OCI-LY1 (cell line): ENCODE measurements around the gene RAP1GDS1.

Source experiments
- CTCF ChIP-seq: fragments of 200-600 bp; sonication (generic), shearing (Covaris generic); IDR thresholded peaks from 2 replicates; pipeline ENCODE4 v1.5.1; 2017; ENCODE audit warnings: mild to moderate bottlenecking, antibody characterized with exemption, low read length, moderate library complexity, mixed read lengths
- EZH2 ChIP-seq: fragments of 200-600 bp; sonication (generic), shearing (Covaris generic); IDR thresholded peaks from 2 replicates; pipeline ENCODE4 v1.8.0; 2017; ENCODE audit warnings: borderline replicate concordance, mixed run types, mild to moderate bottlenecking, antibody characterized with exemption, low read length, moderate library complexity, mixed read lengths

DNA sequence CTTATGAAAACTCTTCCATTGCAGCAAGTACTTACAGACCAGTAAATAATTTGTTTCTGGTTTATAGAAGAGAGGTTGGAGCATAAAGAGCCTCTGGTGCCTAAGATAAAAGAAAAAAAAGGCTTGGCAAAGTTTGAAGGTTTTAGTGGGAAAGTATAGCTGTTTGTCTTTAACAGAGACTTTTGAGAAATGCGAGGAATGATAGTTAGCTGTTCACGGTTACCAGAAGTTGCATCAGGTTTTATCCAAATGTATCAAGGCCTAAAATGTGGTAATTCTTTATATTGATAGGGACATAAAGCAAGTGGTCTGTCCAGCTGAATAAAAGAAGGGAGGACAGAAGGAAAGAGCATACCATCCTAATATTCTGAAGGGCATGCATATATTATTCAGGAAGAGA is 29.3 kb downstream of the RAP1GDS1 start:
- TF ChIP-seq CTCF = no peak
- no peak for TF ChIP-seq EZH2
